Measurements from ENCODE around the gene RHBDD2.
"Not testable (repeated sequence)": the region's sequence is repeated elsewhere in the genome, so short reads cannot be mapped to it uniquely, and the experiment has no call there.

Gene RHBDD2

DNA sequence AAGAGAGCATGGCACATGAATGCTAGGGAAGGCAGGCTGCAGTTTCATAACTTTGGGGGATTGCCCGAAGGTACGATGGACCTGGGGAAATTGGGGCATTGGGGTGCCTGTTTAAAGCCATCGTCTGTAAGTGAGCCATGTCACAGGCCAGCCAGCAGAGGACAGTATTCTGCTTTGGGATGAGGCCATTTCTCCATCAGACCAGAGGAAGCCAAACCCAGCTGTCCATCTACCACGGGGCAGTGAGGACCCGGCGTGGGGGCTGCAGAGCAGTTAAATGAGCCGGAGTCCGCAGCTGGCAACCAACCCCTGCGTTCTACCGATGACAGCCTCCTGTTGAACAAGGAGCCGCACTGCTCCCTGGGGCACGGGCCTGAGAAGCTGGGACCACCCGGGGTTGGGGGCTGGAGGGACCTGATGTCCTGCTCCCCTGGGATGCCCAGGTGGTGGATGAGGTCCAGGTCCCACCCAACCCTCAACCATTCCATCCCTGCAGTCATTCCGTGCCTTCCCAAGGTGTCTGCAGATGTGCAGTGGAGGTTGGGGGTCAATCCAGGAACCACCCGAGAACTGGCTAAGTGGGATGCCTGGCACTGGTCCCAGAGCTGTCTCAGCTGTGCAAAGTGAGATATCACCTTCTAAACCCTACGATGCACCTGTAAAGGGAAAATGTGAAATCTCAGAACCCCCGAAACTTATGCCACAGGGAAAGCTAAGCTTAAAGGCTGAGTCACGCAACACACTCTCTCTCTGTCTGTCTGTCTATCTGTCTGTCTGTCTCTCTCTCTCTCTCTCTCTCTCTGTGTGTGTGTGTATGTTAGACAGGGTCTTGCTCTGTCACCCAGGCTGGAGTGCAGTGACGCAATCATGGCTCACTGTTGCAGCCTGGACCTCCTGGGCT is 12.1 kb upstream of the RHBDD2 start:
- H3K36me3 ChIP-seq (ENCODE audit: insufficient read depth, insufficient read length, low read length): no peaks in the 10 kb centered on the region
- peak; percentile 64 for DNase-seq (ENCODE audit: low read depth, low spot score)
- H3K9ac ChIP-seq (ENCODE audit: insufficient read length, low read depth): no peak overlapping the region
- H3K27me3 ChIP-seq (ENCODE audit: insufficient read depth, insufficient read length): no peaks in the 10 kb centered on the region
- H3K9me3 ChIP-seq (ENCODE audit: insufficient read depth, low read length): no peaks in the 10 kb centered on the region
- H3K4me3 ChIP-seq (ENCODE audit: insufficient read length, low read depth): no peak overlapping the region
- peaks cover 3% of the 10 kb centered on the region for H3K4me1 ChIP-seq (ENCODE audit: insufficient read depth, insufficient read length)
- no peak for TF ChIP-seq ZNF274 (IDR thresholded peaks at IDR 0.05; ENCODE audit: low read depth, low read length)
- TF ChIP-seq SUZ12 (IDR thresholded peaks at IDR 0.05; ENCODE audit: extremely low read depth, insufficient read depth, insufficient read length): no peak
- TF ChIP-seq YY1 (IDR thresholded peaks at IDR 0.05; ENCODE audit: insufficient read depth, insufficient read length): no peak

DNA sequence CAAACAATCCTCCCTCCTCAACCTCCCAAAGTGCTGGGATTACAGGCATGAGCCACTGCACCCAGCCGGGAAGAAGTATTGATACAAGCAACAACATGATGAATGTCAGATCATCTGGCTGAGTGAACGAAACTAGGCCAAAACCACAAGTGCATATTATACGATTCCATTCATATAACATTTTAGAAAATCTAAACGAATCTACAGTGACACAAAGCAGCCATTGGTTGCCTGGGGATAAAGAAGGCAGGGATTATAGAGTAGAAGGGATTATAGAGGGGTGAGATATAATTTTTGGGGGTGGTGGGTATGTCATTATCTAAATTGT is 11.5 kb upstream of the RHBDD2 start:
- H3K36me3 ChIP-seq (ENCODE audit: insufficient read depth, insufficient read length, low read length): no peaks in the 10 kb centered on the region
- H3K9ac ChIP-seq (ENCODE audit: insufficient read length, low read depth): no peak overlapping the region
- DNase-seq (ENCODE audit: low read depth, low spot score): no peak
- TF ChIP-seq ZNF274 (IDR thresholded peaks at IDR 0.05; ENCODE audit: low read depth, low read length): no peak
- TF ChIP-seq YY1 (IDR thresholded peaks at IDR 0.05; ENCODE audit: insufficient read depth, insufficient read length): no peak
- no peak for TF ChIP-seq SUZ12 (IDR thresholded peaks at IDR 0.05; ENCODE audit: extremely low read depth, insufficient read depth, insufficient read length)
- H3K27me3 ChIP-seq (ENCODE audit: insufficient read depth, insufficient read length): no peaks in the 10 kb centered on the region
- no peaks in the 10 kb centered on the region for H3K9me3 ChIP-seq (ENCODE audit: insufficient read depth, low read length)
- H3K4me1 ChIP-seq (ENCODE audit: insufficient read depth, insufficient read length): peaks cover 3% of the 10 kb centered on the region
- H3K4me3 ChIP-seq (ENCODE audit: insufficient read length, low read depth): no peak overlapping the region

DNA sequence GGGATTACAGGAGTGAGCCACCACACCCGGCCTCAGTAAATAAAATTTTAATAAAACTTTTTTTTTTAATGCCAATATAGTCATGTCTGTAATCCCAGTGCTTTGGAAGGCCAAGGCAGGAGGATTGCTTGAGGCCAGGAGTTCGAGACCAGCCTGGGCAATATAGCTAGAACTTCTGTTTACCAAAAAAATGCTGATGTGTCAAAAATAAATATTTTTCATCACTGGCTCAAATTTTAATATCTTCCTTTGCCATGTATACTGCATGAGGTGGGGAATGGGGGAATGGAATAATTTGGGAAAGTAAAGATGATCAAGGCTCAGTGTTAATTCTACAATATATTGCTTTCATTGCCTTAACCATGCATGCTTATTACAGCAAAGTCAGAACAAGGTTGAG is 10.7 kb upstream of the RHBDD2 start:
- Histone ChIP-seq H3K27me3 (ENCODE audit: insufficient read depth, insufficient read length) (no peaks in the 10 kb centered on the region), H3K36me3 (ENCODE audit: insufficient read depth, insufficient read length, low read length) (no peaks in the 10 kb centered on the region), H3K4me3 (ENCODE audit: insufficient read length, low read depth) (no peak overlapping the region), H3K4me1 (ENCODE audit: insufficient read depth, insufficient read length) (peaks cover 3% of the 10 kb centered on the region), H3K9ac (ENCODE audit: insufficient read length, low read depth) (no peak overlapping the region), H3K9me3 (ENCODE audit: insufficient read depth, low read length) (no peaks in the 10 kb centered on the region)
- DNase-seq (ENCODE audit: low read depth, low spot score): no peak
- TF ChIP-seq ZNF274 (IDR thresholded peaks at IDR 0.05; ENCODE audit: low read depth, low read length) (no peak), YY1 (IDR thresholded peaks at IDR 0.05; ENCODE audit: insufficient read depth, insufficient read length) (no peak), SUZ12 (IDR thresholded peaks at IDR 0.05; ENCODE audit: extremely low read depth, insufficient read depth, insufficient read length) (no peak)

DNA sequence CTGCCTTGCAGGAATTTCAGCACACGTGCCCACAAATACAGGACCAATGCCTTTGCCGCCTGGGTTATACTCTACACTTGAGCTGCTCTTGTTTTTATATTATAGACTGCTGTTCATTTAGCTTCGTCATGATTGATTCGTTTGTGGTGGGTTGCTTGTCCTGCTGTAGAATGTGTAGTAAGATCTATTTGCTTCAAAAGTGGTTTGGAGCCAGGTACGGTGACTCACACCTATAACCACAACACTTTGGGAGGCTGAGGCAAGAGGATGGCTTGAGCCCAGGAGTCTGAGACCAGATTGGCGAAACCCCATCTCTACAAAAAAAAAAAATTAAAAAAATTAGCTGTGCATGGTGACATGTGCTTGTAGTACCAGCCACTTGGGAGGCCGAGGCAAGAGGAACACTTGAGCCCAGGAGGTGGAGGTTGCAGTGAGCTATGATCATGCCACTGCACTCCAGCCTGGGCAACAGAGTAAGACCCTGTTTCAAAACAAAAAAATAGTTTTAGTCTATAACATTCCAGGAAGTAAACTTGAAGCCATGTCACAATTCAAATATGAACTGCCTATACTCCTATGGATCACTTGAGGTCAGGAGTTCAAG is 9.0 kb upstream of the RHBDD2 start:
- Histone ChIP-seq H3K9ac (ENCODE audit: insufficient read length, low read depth) (no peak overlapping the region), H3K4me3 (ENCODE audit: insufficient read length, low read depth) (no peak overlapping the region), H3K4me1 (ENCODE audit: insufficient read depth, insufficient read length) (peaks cover 3% of the 10 kb centered on the region), H3K36me3 (ENCODE audit: insufficient read depth, insufficient read length, low read length) (no peaks in the 10 kb centered on the region), H3K27me3 (ENCODE audit: insufficient read depth, insufficient read length) (no peaks in the 10 kb centered on the region), H3K9me3 (ENCODE audit: insufficient read depth, low read length) (no peaks in the 10 kb centered on the region)
- TF ChIP-seq YY1 (IDR thresholded peaks at IDR 0.05; ENCODE audit: insufficient read depth, insufficient read length) (no peak), ZNF274 (IDR thresholded peaks at IDR 0.05; ENCODE audit: low read depth, low read length) (no peak), SUZ12 (IDR thresholded peaks at IDR 0.05; ENCODE audit: extremely low read depth, insufficient read depth, insufficient read length) (no peak)
- DNase-seq (ENCODE audit: low read depth, low spot score): no peak

DNA sequence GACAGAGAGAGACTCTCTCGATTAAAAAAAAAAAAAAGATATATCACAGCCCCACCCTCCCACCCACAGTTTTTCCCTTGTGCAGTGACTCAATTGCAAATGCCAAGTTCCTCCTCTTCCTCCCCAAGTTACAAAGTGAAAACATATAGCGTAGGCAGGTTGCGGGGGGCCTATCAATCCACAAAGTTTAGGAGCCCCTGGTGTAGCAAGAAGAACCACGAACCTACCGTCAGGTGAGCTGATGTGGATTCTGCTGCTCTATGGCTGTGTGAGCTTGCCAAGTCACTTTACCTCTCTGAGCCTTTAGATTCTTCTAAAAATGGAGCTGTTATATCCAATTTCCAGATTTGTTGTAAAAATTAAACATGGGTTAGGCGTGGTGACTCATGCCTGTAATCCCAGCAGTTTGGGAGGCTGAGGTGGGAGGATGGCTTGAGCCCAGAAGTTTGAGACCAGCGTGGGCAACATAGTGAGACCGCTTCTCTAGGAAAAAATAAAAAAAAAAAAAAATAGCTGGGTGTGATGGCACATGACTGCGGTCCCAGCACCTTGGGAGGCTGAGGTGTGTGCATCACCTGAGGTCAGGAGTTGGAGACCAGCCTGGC is 8.2 kb upstream of the RHBDD2 start:
- TF ChIP-seq YY1 (IDR thresholded peaks at IDR 0.05; ENCODE audit: insufficient read depth, insufficient read length): no peak
- no peak for TF ChIP-seq ZNF274 (IDR thresholded peaks at IDR 0.05; ENCODE audit: low read depth, low read length)
- no peak for TF ChIP-seq SUZ12 (IDR thresholded peaks at IDR 0.05; ENCODE audit: extremely low read depth, insufficient read depth, insufficient read length)
- Histone ChIP-seq H3K4me1 (ENCODE audit: insufficient read depth, insufficient read length) (peaks cover 3% of the 10 kb centered on the region), H3K9ac (ENCODE audit: insufficient read length, low read depth) (no peak overlapping the region), H3K9me3 (ENCODE audit: insufficient read depth, low read length) (no peaks in the 10 kb centered on the region), H3K27me3 (ENCODE audit: insufficient read depth, insufficient read length) (no peaks in the 10 kb centered on the region), H3K4me3 (ENCODE audit: insufficient read length, low read depth) (no peak overlapping the region), H3K36me3 (ENCODE audit: insufficient read depth, insufficient read length, low read length) (no peaks in the 10 kb centered on the region)
- DNase-seq (ENCODE audit: low read depth, low spot score): no peak

DNA sequence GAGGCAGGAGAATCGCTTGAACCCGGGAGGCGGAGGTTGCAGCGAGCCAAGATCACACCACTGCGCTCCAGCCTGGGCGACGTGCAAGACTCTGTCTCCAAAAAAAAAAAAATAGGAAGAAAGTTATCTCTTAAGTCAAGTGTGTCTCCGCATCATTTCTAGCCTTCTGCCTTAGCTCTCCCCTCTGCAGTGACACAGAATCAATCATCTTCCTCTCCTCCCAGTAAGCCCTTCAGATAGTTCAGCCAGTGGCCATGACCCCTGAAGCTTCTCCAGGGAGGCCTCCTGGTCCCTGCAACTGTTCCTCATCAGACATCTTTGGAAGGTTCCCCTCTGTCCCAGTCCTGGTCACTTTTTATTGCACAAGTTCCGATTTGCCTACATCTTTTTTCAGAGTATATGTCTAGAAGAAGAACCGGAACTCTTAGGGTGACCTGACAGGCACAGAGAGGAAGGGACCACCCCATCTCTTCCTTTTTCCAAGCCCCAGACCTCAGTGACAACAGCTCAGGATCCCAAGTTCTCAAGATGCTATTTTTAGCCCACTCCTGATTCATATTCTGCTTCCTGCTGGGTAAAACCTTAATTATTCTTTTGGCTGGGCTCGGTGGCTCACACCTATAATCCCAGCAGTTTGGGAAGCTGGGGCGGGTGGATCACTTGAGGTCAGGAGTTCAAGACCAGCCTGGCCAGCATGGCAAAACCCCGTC is 6.6 kb upstream of the RHBDD2 start:
- Histone ChIP-seq H3K9ac (ENCODE audit: insufficient read length, low read depth) (no peak overlapping the region), H3K27me3 (ENCODE audit: insufficient read depth, insufficient read length) (no peaks in the 10 kb centered on the region), H3K9me3 (ENCODE audit: insufficient read depth, low read length) (no peaks in the 10 kb centered on the region), H3K4me3 (ENCODE audit: insufficient read length, low read depth) (no peak overlapping the region), H3K36me3 (ENCODE audit: insufficient read depth, insufficient read length, low read length) (no peaks in the 10 kb centered on the region), H3K4me1 (ENCODE audit: insufficient read depth, insufficient read length) (peaks cover 2% of the 10 kb centered on the region)
- no peak for DNase-seq (ENCODE audit: low read depth, low spot score)
- TF ChIP-seq SUZ12 (IDR thresholded peaks at IDR 0.05; ENCODE audit: extremely low read depth, insufficient read depth, insufficient read length) (no peak), YY1 (IDR thresholded peaks at IDR 0.05; ENCODE audit: insufficient read depth, insufficient read length) (no peak), ZNF274 (IDR thresholded peaks at IDR 0.05; ENCODE audit: low read depth, low read length) (no peak)

DNA sequence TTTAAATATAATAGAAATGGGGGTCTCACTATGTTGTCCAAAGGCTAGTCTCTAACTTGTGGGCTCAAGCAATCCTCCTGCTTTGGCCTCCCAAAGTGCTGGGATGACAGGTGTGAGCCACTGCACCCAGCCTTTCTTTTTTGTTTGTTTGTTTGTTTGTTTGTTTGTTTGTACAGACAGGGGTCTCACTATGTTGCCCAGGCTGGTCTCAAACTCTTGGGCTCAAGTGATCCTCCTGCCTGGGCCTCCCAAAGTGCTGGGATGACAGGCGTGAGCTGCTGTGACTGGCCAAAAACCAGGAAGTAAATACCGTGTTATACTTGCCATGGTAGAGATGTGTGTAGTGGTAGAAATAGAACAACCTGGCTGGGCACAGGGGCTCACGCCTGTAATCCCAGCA is 4.7 kb upstream of the RHBDD2 start:
- not testable (repeated sequence) for DNase-seq (ENCODE audit: low read depth, low spot score); H3K9ac ChIP-seq (ENCODE audit: insufficient read length, low read depth); H3K36me3 ChIP-seq (ENCODE audit: insufficient read depth, insufficient read length, low read length); H3K4me1 ChIP-seq (ENCODE audit: insufficient read depth, insufficient read length); H3K4me3 ChIP-seq (ENCODE audit: insufficient read length, low read depth); H3K27me3 ChIP-seq (ENCODE audit: insufficient read depth, insufficient read length); H3K9me3 ChIP-seq (ENCODE audit: insufficient read depth, low read length)

All from NT2/D1 (cell line).